Tibial nerve (tissue), 4 donors: ENCODE results near the gene COL4A2.

Source experiments
- EP300 ChIP-seq, 2 donors: sonication (generic); formaldehyde crosslinking; IDR thresholded peaks; one replicate each; pipeline ENCODE4 v1.6.1; 2017; ENCODE audit warnings: antibody characterized with exemption in 2 of 2, mild to moderate bottlenecking in 1 of 2
- POLR2A ChIP-seq, 2 donors: fragments of 450-650 bp; IDR thresholded peaks; one replicate each; pipeline ENCODE4 v1.6.1; 2017; ENCODE audit warnings: antibody characterized with exemption in 2 of 2, mild to moderate bottlenecking in 2 of 2, moderate library complexity in 2 of 2
- TF ChIP-seq, protein P1 (sequence below), 5 experiments: fragments of 200-600 bp in 3 of 5; fragments of 450-650 bp in 2 of 5; sonication (generic) in 3 of 5; IDR thresholded peaks; one replicate each; pipeline ENCODE4 v1.5.1; 2016 to 2019; ENCODE audit warnings: antibody characterized with exemption in 5 of 5, mild to moderate bottlenecking in 3 of 5, moderate library complexity in 2 of 5

DNA sequence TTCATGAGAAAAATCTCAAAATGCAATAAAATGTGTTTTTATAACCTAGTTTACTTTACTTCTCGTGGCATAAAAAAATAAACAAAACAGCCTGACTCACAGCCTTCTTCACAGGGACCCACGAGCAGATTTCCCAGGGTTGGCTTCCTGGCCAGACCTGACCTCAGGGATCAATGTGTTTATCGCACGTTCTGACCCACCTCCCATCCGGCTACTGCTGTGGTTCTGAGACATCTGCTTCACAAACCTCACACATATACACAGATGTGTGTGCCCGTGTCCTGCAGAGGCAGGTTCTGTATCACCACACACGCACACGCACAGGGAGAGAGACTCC is 118.3 kb downstream of the COL4A2 start:
- TF ChIP-seq, protein P1, sequence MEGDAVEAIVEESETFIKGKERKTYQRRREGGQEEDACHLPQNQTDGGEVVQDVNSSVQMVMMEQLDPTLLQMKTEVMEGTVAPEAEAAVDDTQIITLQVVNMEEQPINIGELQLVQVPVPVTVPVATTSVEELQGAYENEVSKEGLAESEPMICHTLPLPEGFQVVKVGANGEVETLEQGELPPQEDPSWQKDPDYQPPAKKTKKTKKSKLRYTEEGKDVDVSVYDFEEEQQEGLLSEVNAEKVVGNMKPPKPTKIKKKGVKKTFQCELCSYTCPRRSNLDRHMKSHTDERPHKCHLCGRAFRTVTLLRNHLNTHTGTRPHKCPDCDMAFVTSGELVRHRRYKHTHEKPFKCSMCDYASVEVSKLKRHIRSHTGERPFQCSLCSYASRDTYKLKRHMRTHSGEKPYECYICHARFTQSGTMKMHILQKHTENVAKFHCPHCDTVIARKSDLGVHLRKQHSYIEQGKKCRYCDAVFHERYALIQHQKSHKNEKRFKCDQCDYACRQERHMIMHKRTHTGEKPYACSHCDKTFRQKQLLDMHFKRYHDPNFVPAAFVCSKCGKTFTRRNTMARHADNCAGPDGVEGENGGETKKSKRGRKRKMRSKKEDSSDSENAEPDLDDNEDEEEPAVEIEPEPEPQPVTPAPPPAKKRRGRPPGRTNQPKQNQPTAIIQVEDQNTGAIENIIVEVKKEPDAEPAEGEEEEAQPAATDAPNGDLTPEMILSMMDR (IDR thresholded peaks at IDR 0.05), result no peak
- no peak for TF ChIP-seq POLR2A (IDR thresholded peaks at IDR 0.05)
- no peak for TF ChIP-seq EP300 (IDR thresholded peaks at IDR 0.05)
